Ishikawa (cell line): ENCODE measurements around the gene TRIM62.

Experiments
- EGR1 ChIP-seq: IDR thresholded peaks from 2 replicates; pipeline ENCODE4 v1.6.1; 2012
- EP300 ChIP-seq: IDR thresholded peaks from 2 replicates; pipeline ENCODE4 v1.6.1; 2012; ENCODE audit warnings: borderline replicate concordance
- FOXM1 ChIP-seq: IDR thresholded peaks from 2 replicates; pipeline ENCODE4 v1.6.1; 2012; ENCODE audit warnings: low read depth, borderline replicate concordance
- RAD21 ChIP-seq: IDR thresholded peaks from 2 replicates; pipeline ENCODE4 v1.6.1; 2012; ENCODE audit warnings: low read depth
- TCF12 ChIP-seq: IDR thresholded peaks from 2 replicates; pipeline ENCODE4 v1.6.1; 2012; ENCODE audit warnings: low read depth
- YY1 ChIP-seq: IDR thresholded peaks from 2 replicates; pipeline ENCODE4 v1.6.1; 2012; ENCODE audit warnings: low read depth
- ZBTB7A ChIP-seq: IDR thresholded peaks from 2 replicates; pipeline ENCODE4 v1.6.1; 2012; ENCODE audit warnings: low read depth
- TF ChIP-seq, protein P1 (sequence below): IDR thresholded peaks from 2 replicates; pipeline ENCODE4 v1.6.1; 2012; ENCODE audit warnings: low read depth, mild to moderate bottlenecking
- TF ChIP-seq, protein P2 (sequence below): IDR thresholded peaks from 2 replicates; pipeline ENCODE4 v1.6.1; 2012
- TF ChIP-seq, protein P3 (sequence below): IDR thresholded peaks from 2 replicates; pipeline ENCODE4 v1.6.1; 2012

DNA sequence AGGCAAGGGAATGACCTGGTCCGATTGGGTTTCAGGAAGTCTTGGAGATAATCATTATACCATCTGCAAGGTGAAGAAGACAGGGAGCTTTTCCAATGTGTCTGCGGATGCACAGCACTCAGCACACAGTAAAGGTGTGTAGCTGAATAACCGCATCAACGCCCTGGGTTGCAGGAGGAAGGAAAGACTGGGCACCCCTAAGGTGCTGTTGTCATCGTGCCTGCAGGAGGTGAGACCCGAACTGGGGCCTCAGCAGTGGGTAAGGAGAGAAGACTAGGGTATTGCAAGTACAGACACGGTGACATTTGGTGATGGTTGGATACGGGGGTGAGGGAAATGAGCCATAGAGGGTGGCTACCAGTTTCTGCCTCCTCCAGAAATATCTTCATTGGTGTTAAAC is 1.1 kb upstream of the TRIM62 start:
- TF ChIP-seq, protein P1, sequence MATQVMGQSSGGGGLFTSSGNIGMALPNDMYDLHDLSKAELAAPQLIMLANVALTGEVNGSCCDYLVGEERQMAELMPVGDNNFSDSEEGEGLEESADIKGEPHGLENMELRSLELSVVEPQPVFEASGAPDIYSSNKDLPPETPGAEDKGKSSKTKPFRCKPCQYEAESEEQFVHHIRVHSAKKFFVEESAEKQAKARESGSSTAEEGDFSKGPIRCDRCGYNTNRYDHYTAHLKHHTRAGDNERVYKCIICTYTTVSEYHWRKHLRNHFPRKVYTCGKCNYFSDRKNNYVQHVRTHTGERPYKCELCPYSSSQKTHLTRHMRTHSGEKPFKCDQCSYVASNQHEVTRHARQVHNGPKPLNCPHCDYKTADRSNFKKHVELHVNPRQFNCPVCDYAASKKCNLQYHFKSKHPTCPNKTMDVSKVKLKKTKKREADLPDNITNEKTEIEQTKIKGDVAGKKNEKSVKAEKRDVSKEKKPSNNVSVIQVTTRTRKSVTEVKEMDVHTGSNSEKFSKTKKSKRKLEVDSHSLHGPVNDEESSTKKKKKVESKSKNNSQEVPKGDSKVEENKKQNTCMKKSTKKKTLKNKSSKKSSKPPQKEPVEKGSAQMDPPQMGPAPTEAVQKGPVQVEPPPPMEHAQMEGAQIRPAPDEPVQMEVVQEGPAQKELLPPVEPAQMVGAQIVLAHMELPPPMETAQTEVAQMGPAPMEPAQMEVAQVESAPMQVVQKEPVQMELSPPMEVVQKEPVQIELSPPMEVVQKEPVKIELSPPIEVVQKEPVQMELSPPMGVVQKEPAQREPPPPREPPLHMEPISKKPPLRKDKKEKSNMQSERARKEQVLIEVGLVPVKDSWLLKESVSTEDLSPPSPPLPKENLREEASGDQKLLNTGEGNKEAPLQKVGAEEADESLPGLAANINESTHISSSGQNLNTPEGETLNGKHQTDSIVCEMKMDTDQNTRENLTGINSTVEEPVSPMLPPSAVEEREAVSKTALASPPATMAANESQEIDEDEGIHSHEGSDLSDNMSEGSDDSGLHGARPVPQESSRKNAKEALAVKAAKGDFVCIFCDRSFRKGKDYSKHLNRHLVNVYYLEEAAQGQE, result no peak
- TF ChIP-seq YY1 (no peak), TCF12 (no peak), FOXM1 (no peak), EP300 (no peak), EGR1 (no peak), RAD21 (no peak), ZBTB7A (no peak)
- TF ChIP-seq, protein P2, sequence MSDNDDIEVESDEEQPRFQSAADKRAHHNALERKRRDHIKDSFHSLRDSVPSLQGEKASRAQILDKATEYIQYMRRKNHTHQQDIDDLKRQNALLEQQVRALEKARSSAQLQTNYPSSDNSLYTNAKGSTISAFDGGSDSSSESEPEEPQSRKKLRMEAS, result no peak
- TF ChIP-seq, protein P3, sequence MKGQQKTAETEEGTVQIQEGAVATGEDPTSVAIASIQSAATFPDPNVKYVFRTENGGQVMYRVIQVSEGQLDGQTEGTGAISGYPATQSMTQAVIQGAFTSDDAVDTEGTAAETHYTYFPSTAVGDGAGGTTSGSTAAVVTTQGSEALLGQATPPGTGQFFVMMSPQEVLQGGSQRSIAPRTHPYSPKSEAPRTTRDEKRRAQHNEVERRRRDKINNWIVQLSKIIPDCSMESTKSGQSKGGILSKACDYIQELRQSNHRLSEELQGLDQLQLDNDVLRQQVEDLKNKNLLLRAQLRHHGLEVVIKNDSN, result no peak
